Stimulated activated naive CD4-positive, alpha-beta T cell (primary cell): ENCODE data around the gene EXOSC5.
"Not testable (repeated sequence)": the region's sequence is repeated elsewhere in the genome, so short reads cannot be mapped to it uniquely, and the experiment has no call there.

Source experiments
- DNase-seq, 6 experiments: peaks; one replicate each; lab custom pipeline; 2025; lab: John Stamatoyannopoulos, UW

The EXOSC5 gene

GRCh38 chr19:41426116-41426841, 29.1 kb upstream of the EXOSC5 start:
- DNase-seq, result no peak

- no peak for DNase-seq
Measured at GRCh38 chr19:41425174-41426115, 28.3 kb upstream of the EXOSC5 start.

DNA sequence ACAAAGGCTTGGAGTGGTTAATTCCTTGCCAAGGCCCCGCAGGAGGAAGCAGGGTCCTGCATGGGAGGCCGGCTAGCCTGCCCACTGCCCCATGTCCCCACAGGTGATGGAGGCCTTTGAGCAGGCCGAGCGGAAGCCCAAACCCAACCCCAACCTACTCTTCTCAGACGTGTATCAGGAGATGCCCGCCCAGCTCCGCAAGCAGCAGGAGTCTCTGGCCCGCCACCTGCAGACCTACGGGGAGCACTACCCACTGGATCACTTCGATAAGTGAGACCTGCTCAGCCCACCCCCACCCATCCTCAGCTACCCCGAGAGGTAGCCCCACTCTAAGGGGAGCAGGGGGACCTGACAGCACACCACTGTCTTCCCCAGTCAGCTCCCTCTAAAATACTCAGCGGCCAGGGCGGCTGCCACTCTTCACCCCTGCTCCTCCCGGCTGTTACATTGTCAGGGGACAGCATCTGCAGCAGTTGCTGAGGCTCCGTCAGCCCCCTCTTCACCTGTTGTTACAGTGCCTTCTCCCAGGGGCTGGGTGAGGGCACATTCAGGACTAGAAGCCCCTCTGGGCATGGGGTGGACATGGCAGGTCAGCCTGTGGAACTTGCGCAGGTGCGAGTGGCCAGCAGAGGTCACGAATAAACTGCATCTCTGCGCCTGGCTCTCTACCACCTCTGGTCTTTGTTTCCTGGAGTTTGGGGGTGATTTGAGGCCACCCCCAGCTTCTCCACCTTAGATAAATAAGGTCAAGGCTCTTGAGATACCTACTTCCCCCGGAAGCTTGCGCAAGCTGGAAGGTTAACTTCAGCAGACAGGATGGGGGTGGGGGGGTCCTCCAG, 27.4 kb upstream of the EXOSC5 start:
- DNase-seq, result no peak

- no peak for DNase-seq
Measured at GRCh38 chr19:41422955-41423354, 25.8 kb upstream of the EXOSC5 start.

GRCh38 chr19:41422456-41422855, 25.3 kb upstream of the EXOSC5 start:
- no peak for DNase-seq

- no peak for DNase-seq
Measured at GRCh38 chr19:41421973-41422372, 24.8 kb upstream of the EXOSC5 start.

DNA sequence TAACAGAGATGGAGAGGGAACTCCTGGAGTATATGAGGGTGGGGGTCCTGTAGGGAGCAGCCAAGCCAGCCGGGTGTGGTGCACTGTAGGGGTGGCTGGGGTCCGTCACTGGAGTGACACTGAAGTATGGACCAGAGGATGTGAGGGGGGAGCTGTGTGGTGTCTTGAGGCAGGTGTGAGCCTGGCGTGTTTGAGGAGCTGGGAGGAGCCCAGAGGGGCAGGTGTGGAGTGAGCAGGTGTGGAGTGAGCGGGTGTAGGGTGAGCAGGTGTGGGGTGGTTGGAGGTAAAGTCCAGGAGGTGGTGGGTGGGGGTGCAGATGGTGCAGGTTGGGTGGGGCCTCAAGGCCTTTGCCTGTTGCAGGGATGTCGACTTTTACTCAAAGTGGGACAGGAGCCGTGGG, 24.2 kb upstream of the EXOSC5 start:
- DNase-seq, result no peak

DNA sequence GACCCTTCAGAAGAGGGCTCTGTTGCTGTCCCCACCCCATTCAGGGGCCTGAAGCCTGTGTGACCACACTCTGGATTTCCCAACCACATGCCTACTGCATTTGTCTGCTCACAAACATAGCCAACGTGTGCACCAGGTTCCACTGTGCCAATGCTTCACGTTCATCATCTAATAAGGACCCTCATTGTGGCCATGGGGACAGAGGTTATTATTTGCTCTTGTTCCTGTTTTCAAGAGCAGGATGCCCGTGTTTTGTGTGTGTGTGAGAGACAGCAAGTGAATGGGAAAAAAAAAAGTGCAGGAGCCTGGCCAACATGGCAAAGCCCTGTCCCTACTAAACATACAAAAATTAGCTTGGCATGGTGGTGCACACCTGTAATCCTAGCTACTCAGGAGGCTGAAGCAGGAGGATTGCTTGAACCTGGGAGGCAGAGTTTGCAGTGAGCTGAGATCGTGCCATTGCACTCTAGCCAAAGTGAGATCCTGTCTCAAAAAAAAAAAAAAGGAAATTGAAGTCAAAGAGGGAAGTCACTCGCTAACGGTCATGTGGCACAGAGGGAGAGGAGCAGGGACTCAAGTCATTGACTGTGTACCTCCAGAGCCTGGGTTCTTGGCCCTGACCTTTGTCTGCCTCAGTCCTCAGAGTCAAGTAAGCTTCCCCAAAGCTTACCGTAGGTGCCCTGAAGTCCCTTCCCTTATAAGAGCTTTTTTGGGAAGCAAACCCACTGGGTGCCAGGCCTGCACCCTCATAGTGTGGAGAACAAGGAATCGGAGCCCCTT, 23.1 kb upstream of the EXOSC5 start:
- no peak for DNase-seq

DNA sequence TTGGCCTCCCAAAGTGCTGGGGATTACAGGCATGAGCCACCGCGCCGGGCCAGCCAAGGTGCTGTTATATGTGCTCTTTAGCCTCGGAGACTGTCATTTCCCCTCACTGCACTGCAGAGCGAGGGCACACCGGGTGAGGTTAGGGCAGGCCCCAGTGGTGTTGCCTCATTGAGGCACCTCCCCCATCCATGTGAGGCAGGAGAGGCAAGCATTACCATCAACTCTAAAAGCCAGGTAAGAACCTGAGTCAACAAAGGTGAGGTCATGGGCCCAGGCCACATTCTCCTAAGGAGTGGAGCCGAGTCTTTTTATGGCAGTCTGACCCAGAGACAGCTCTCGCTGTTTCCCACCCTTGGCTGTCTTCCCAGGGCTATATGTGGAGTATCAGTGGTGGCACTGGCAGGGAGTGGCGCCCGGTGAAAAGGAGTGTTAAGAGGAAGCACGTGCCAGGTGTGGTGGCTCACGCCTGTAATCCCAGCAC, 19.1 kb upstream of the EXOSC5 start:
- DNase-seq, result no peak

DNA sequence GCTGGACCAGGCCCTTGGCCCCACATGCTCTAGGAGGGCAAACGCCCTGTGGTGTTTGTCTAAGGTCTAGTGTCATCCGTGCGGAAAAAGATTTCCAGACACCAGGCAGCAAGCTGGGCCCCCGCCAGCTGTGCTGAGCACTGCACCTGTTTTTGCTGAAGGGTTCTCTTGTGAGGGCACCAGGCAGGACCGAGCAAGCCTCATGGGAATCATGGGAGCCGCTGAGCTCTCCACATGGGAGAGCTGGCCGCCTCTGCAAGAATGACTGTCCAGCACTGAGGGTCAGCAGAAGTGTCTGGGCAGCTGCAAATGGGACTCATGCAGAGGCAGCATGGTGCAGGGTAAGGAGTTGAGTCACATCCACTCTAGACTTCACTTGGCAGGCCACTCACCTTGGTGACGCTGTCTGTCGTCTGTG, 18.0 kb upstream of the EXOSC5 start:
- DNase-seq, result no peak

GRCh38 chr19:41414461-41414860, 17.3 kb upstream of the EXOSC5 start:
- no peak for DNase-seq

DNA sequence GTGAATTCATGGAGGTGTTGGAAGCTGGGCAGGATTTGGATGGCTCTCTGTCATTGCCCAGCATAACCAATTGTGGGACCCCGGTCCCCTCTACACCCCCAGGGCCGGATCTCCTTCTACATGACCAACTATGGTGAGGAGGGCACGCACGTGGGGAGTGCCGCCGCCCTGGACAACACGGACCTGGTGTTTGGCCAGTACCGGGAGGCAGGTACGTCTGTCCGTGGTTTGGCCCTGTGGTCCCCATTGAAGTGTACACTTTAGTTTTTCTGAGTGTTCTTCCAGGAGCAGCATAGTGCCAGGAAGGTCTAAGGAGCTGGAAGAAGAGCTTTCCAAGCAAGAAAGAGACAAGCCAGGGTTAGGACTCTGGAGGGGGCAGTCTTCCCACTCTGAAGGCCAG, 16.8 kb upstream of the EXOSC5 start:
- no peak for DNase-seq

DNA sequence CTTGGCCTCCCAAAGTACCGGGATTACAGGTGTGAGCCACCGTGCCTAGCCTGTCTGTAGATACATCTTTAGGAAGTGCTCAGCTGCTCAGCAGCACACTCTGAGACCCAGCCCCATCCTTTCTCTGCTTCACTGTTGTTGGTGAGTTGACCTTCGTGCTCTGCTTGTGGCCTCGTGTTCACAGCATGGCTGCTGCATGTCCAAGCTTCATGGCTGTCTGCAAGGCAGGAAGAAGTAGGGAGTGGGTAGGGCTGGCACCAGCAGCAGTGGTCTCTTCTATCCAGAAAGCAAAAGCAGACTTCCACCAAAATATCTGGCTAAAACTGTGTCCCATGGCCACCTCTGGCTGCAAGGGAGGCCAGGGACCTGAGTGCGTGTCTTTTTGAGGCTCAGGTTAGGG, 15.8 kb upstream of the EXOSC5 start:
- no peak for DNase-seq

GRCh38 chr19:41411968-41412265, 14.8 kb upstream of the EXOSC5 start:
- no peak for DNase-seq

DNA sequence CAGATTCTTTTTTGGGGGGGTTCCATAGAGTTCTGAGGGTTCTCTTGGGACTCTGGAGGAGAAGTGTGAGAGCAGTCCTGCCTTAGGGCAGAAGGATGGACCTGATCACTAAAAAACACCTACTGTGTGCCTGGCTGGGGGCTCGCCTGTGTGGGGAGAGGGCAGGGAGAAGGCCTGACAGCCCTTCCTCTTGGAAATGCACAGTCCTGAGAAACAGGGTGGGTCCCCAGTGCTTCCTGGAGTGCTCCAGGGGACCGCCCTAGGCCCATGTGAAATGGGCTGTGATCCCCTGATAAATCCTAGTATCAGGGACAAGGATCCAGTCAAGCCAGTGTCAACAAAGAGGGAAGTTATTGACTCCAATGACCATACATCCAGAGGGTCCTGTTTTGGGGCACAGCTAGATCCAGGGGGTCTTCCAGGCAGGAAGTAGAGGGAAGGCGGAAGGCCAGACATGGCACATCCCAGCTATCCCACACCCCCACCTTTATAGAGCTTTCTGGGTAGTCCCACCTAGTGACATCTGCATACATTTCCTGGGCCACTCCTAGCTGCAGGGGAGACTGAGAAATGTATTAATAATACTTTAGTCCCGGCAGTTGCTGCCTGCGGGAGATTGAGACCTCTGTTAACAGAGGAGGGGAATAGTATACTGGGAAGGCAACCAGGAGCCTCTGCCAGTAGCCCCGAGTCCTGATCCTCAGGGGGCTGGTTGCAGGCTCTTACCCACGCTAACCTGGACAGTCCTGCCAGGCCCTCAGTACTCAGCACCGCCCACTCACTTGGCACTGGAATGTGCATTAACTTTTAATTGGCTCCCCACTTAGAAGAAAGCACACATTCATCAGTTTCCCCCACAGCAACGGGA, 14.2 kb upstream of the EXOSC5 start:
- DNase-seq, result no peak

- DNase-seq, result no peak
Measured at GRCh38 chr19:41410336-41411054, 13.3 kb upstream of the EXOSC5 start.

DNA sequence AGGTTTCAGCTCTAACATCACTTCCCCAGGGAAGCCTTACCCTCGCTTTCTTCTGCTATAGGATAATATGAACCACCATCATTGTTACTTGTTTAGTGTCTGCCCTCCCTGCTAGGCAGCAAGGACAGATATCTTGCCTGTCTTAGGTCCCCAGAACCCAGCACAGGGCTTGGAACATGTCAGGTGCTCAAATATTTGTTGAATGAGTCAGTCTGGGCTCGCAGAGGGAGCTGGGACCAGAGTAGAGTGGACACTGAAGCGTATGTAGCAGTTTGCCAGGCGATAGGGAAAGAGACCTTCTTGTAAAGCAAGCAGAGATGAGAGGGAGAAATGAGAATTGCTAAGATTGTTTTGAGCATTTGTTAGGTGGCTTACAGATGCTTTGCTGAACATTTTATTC, 12.1 kb upstream of the EXOSC5 start:
- DNase-seq, result no peak

DNA sequence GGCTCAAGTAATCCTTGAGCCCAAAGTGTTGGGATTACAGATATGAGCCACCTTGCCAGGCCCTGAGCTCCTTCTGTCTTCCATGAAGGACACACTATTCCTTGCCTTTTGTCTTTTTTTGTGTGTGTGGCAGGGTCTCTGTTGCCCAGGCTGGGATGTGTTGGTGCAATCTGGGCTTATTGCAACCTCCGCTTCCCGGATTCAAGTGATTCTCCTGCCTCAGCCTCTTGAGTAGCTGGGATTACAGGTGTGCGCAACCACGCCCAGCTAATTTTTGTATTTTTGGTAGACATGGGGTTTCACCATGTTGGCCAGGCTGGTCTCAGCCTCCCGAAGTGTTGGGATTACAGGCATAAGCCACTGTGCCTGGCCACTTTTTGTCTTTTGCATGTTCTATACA, 11.7 kb upstream of the EXOSC5 start:
- not testable (repeated sequence) for DNase-seq

- DNase-seq, result no peak
Measured at GRCh38 chr19:41408256-41408655, 11.1 kb upstream of the EXOSC5 start.

GRCh38 chr19:41407271-41407670, 10.1 kb upstream of the EXOSC5 start:
- DNase-seq, result no peak
